ENCODE measurements around the gene TXNRD3.

Gene TXNRD3

DNA sequence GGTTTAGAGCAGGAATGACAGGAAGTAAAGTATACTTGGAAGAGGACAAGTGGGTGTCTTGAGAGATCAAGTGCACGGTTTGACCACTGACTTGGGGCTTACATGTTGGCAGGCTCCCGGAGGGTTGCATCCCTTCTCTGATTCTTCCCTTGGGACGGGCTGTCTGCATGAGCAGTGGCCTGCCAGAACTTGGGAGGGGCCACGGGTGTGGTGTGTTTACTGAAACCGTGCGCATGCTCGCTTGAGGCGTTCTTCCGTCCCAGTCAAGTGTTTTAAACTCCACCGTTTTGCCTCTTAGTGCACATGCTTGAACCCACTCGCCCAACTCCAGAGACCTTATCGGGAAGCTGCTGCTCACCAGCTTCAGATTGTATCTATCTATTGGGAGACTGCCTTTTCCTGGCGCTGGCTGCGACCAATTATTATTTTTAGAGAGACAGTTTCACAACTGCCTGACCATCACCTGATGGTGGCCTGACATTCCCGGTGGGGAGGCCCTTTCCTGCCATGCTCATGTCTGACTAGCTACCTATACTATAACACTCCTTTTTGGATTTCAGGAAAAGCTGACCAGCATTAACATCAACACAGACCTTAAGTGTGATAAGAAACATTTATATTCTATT is 81.3 kb downstream of the TXNRD3 start:
- POLR2A ChIA-PET = no interaction called here
- Histone ChIP-seq H3K4me1 (ENCODE audit: control extremely low read depth in 1 of 4, control insufficient read depth in 4 of 4, insufficient read depth in 4 of 4, low read length in 3 of 4) (no peaks in the 10 kb centered on the region), H3K36me3 (ENCODE audit: control insufficient read depth in 4 of 4, insufficient read depth in 4 of 4, low read length in 3 of 4) (no peaks in the 10 kb centered on the region), H3K27ac (ENCODE audit: insufficient read depth in 1 of 2, low read depth in 1 of 2, low read length in 2 of 2, poor library complexity in 1 of 2, severe bottlenecking in 2 of 2) (no peak overlapping the region), H3K27me3 (replicated peaks in 2 of 5; ENCODE audit: control insufficient read depth in 4 of 5, insufficient read depth in 5 of 5, low read length in 4 of 5) (no peaks in the 10 kb centered on the region), H3K4me3 (ENCODE audit: control insufficient read depth in 1 of 7, extremely low read depth in 1 of 7, insufficient read depth in 4 of 7, low read depth in 2 of 7, low read length in 6 of 7) (no peak overlapping the region), H3K9me3 (ENCODE audit: control extremely low read depth in 1 of 5, control insufficient read depth in 4 of 5, insufficient read depth in 2 of 5, low read depth in 1 of 5, low read length in 4 of 5) (no peaks in the 10 kb centered on the region)
- DNase-seq = no peak
- CTCF ChIA-PET = interaction anchor here (1.2 kb wide), 1 partner anchor 45 kb away, joined by 3 read pairs; no protein-coding TSS in a partner anchor
- WGBS (ENCODE audit: insufficient coverage) = 93% methylated on average over 15 of the region's 15 CpGs

DNA sequence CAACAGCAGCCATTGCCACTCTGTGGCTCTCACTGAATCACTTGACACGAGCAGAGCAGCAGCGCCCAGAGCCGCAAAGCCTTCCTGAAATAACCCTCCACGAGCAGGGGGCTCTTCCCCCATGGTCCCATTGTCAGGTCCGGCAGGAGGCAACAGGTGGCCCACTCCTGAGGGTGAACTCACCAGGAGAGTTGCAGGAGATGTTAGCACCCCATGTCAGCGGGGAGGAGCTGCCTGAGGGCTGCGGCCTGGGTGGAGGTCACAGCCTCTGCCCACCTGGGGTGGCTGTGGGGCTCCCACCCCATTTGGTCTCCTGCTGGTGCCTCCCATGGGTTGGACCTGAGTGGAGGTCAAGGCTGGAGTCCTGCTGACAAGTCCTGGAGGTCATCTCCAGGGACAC is 83.8 kb downstream of the TXNRD3 start:
- Histone ChIP-seq H3K36me3 (ENCODE audit: control insufficient read depth in 4 of 4, insufficient read depth in 4 of 4, low read length in 3 of 4) (no peaks in the 10 kb centered on the region), H3K27me3 (replicated peaks in 2 of 5; ENCODE audit: control insufficient read depth in 4 of 5, insufficient read depth in 5 of 5, low read length in 4 of 5) (no peaks in the 10 kb centered on the region), H3K9me3 (ENCODE audit: control extremely low read depth in 1 of 5, control insufficient read depth in 4 of 5, insufficient read depth in 2 of 5, low read depth in 1 of 5, low read length in 4 of 5) (no peaks in the 10 kb centered on the region), H3K27ac (ENCODE audit: insufficient read depth in 1 of 2, low read depth in 1 of 2, low read length in 2 of 2, poor library complexity in 1 of 2, severe bottlenecking in 2 of 2) (no peak overlapping the region), H3K4me1 (ENCODE audit: control extremely low read depth in 1 of 4, control insufficient read depth in 4 of 4, insufficient read depth in 4 of 4, low read length in 3 of 4) (no peaks in the 10 kb centered on the region), H3K4me3 (ENCODE audit: control insufficient read depth in 1 of 7, extremely low read depth in 1 of 7, insufficient read depth in 4 of 7, low read depth in 2 of 7, low read length in 6 of 7) (no peak overlapping the region)
- 92% methylated on average over 7 of the region's 7 CpGs for WGBS (ENCODE audit: insufficient coverage)
- DNase-seq = no peak
- ChIA-PET POLR2A (no interaction called here), CTCF (interaction anchor here (0.9 kb wide), 1 partner anchor 29 kb away, joined by 3 read pairs; no protein-coding TSS in a partner anchor)

GRCh38 chr3:126570103-126570541 is 84.8 kb downstream of the TXNRD3 start:
- no peaks in the 10 kb centered on the region for H3K9me3 ChIP-seq (ENCODE audit: control extremely low read depth in 1 of 5, control insufficient read depth in 4 of 5, insufficient read depth in 2 of 5, low read depth in 1 of 5, low read length in 4 of 5)
- CTCF ChIA-PET = interaction anchor here (1.2 to 1.3 kb wide), 3 partner anchors 10 to 32 kb away, joined by 3 read pairs; no protein-coding TSS in a partner anchor
- H3K27me3 ChIP-seq (replicated peaks in 2 of 5; ENCODE audit: control insufficient read depth in 4 of 5, insufficient read depth in 5 of 5, low read length in 4 of 5) = no peaks in the 10 kb centered on the region
- POLR2A ChIA-PET = no interaction called here
- no peak overlapping the region for H3K27ac ChIP-seq (ENCODE audit: insufficient read depth in 1 of 2, low read depth in 1 of 2, low read length in 2 of 2, poor library complexity in 1 of 2, severe bottlenecking in 2 of 2)
- 94% methylated on average over 4 of the region's 6 CpGs for WGBS (ENCODE audit: insufficient coverage)
- no peak for DNase-seq
- no peaks in the 10 kb centered on the region for H3K36me3 ChIP-seq (ENCODE audit: control insufficient read depth in 4 of 4, insufficient read depth in 4 of 4, low read length in 3 of 4)
- H3K4me3 ChIP-seq (ENCODE audit: control insufficient read depth in 1 of 7, extremely low read depth in 1 of 7, insufficient read depth in 4 of 7, low read depth in 2 of 7, low read length in 6 of 7) = no peak overlapping the region
- no peaks in the 10 kb centered on the region for H3K4me1 ChIP-seq (ENCODE audit: control extremely low read depth in 1 of 4, control insufficient read depth in 4 of 4, insufficient read depth in 4 of 4, low read length in 3 of 4)

DNA sequence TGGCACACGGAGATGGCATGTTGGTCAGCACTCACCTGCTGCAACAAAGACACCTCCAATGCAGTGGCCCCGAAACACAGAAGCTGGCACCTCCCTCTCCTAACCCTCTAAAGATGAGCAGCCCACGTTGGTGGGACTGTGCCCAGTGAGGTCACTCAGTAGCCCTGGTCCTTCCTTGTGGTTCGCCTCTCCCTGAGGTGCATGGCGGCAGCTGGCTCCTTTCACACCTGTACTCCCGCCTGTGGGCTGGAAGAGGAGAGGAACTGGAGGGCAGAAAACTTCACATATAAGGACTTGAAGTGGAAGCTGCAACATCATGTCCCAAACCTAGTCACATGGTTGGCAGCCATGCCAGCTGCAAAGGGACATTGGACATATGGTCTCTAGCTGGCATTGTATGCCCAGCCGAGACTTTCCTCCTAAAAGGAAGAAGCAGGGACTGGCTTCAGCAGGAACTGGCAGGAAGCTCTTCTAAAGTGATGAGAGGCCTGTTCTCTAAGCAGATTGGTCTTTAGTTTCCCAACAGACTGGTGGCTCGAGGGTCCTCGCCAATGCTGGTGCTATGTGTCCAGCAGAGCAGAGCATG is 85.4 kb downstream of the TXNRD3 start:
- H3K4me1 ChIP-seq (ENCODE audit: control extremely low read depth in 1 of 4, control insufficient read depth in 4 of 4, insufficient read depth in 4 of 4, low read length in 3 of 4) = no peaks in the 10 kb centered on the region
- CTCF ChIA-PET = interaction anchor here (1.2 to 1.3 kb wide), 3 partner anchors 10 to 32 kb away, joined by 3 read pairs; no protein-coding TSS in a partner anchor

DNA sequence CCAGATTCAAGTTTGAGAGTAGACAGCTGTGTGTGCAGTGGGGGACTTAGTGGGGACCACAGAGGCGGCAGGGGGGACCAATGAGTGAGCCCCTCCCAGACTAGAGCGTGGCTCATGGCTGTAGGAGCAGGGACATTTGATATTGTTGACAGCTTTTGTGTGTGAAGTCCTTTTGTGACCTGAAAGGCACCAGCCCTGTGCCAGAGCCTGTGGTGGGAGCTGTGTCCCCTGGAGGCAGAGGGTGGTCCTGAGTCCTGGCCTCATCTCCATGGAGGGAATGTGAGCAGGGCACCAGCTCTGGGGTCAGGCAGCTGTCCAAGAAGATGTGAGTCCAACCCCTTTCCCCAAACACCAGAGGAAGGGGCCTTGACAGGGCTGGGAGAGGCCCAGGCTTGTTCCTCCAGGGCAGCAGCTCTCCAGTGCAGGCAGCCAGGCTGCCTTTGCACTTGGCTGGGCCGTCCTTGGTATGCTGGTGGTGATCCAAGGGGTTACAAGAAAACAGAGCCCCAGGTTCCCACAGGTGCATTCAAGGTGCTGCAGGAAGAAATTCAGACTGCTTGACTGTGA is 86.1 kb downstream of the TXNRD3 start:
- WGBS (ENCODE audit: insufficient coverage) = 96% methylated on average over 2 of the region's 3 CpGs
- Histone ChIP-seq H3K9me3 (ENCODE audit: control extremely low read depth in 1 of 5, control insufficient read depth in 4 of 5, insufficient read depth in 2 of 5, low read depth in 1 of 5, low read length in 4 of 5) (peaks cover 0 to under 1% (median 0%) of the 10 kb centered on the region in 5 experiments), H3K4me3 (ENCODE audit: control insufficient read depth in 1 of 7, extremely low read depth in 1 of 7, insufficient read depth in 4 of 7, low read depth in 2 of 7, low read length in 6 of 7) (no peak overlapping the region), H3K27me3 (replicated peaks in 2 of 5; ENCODE audit: control insufficient read depth in 4 of 5, insufficient read depth in 5 of 5, low read length in 4 of 5) (no peaks in the 10 kb centered on the region), H3K36me3 (ENCODE audit: control insufficient read depth in 4 of 4, insufficient read depth in 4 of 4, low read length in 3 of 4) (no peaks in the 10 kb centered on the region), H3K4me1 (ENCODE audit: control extremely low read depth in 1 of 4, control insufficient read depth in 4 of 4, insufficient read depth in 4 of 4, low read length in 3 of 4) (peaks cover 0 to 2% (median under 1%) of the 10 kb centered on the region in 4 experiments), H3K27ac (ENCODE audit: insufficient read depth in 1 of 2, low read depth in 1 of 2, low read length in 2 of 2, poor library complexity in 1 of 2, severe bottlenecking in 2 of 2) (no peak overlapping the region)
- no peak for DNase-seq
- ChIA-PET POLR2A (no interaction called here), CTCF (interaction anchor here (1.2 to 1.3 kb wide), 2 partner anchors 11 to 17 kb away, joined by 3 read pairs; no protein-coding TSS in a partner anchor)

More for the DNA sequence above, 85.4 kb downstream of the TXNRD3 start:
- Histone ChIP-seq H3K27me3 (replicated peaks in 2 of 5; ENCODE audit: control insufficient read depth in 4 of 5, insufficient read depth in 5 of 5, low read length in 4 of 5) (no peaks in the 10 kb centered on the region), H3K4me3 (ENCODE audit: control insufficient read depth in 1 of 7, extremely low read depth in 1 of 7, insufficient read depth in 4 of 7, low read depth in 2 of 7, low read length in 6 of 7) (no peak overlapping the region), H3K27ac (ENCODE audit: insufficient read depth in 1 of 2, low read depth in 1 of 2, low read length in 2 of 2, poor library complexity in 1 of 2, severe bottlenecking in 2 of 2) (no peak overlapping the region), H3K9me3 (ENCODE audit: control extremely low read depth in 1 of 5, control insufficient read depth in 4 of 5, insufficient read depth in 2 of 5, low read depth in 1 of 5, low read length in 4 of 5) (no peaks in the 10 kb centered on the region), H3K36me3 (ENCODE audit: control insufficient read depth in 4 of 4, insufficient read depth in 4 of 4, low read length in 3 of 4) (no peaks in the 10 kb centered on the region)
- POLR2A ChIA-PET = no interaction called here
- DNase-seq = no peak
- 97% methylated on average over 8 of the region's 9 CpGs for WGBS (ENCODE audit: insufficient coverage)

DNA sequence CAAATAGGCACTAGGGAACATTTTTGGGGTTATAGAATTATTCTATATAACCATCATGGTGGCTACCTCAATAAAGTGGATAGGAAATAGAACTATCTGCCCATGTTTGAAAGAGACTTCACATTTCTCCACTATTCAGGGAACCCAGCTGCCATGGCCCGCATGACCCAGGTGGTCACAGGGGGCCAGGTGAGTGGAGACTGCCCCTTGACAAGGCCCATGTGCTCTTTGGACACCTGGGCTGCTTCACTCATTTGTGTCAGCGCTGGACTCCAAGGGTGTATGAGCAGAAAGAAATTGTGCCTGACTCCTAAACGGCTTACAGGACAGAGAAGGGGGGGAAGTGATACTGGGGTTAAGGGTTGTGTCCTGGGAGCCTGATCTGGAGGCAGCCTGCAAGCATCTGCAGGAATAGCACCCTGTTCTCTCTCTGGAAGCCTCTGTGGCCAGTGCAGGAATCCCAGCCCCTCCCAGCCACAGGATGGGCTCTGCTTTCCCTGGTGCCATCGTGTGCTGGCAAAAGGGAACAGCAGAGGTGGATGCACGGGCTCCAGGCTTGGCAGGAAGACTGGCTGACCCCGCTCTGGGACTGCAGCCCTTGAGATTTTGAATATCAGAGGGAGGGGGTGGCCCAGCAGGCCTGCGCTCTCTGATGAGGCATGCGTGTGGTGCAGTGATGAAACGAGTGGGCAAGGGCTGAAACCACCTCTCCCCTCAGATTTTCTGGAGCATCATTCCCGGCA is 87.1 kb downstream of the TXNRD3 start:
- Histone ChIP-seq H3K27ac (ENCODE audit: insufficient read depth in 1 of 2, low read depth in 1 of 2, low read length in 2 of 2, poor library complexity in 1 of 2, severe bottlenecking in 2 of 2) (no peak overlapping the region), H3K9me3 (ENCODE audit: control extremely low read depth in 1 of 5, control insufficient read depth in 4 of 5, insufficient read depth in 2 of 5, low read depth in 1 of 5, low read length in 4 of 5) (peaks cover 0 to 3% (median 0%) of the 10 kb centered on the region in 5 experiments), H3K36me3 (ENCODE audit: control insufficient read depth in 4 of 4, insufficient read depth in 4 of 4, low read length in 3 of 4) (no peaks in the 10 kb centered on the region), H3K27me3 (replicated peaks in 2 of 5; ENCODE audit: control insufficient read depth in 4 of 5, insufficient read depth in 5 of 5, low read length in 4 of 5) (no peaks in the 10 kb centered on the region), H3K4me3 (ENCODE audit: control insufficient read depth in 1 of 7, extremely low read depth in 1 of 7, insufficient read depth in 4 of 7, low read depth in 2 of 7, low read length in 6 of 7) (no peak overlapping the region), H3K4me1 (ENCODE audit: control extremely low read depth in 1 of 4, control insufficient read depth in 4 of 4, insufficient read depth in 4 of 4, low read length in 3 of 4) (peaks cover 0 to 8% (median under 1%) of the 10 kb centered on the region in 4 experiments)
- ChIA-PET CTCF (no interaction called here), POLR2A (no interaction called here)
- 84% methylated on average over 10 of the region's 10 CpGs for WGBS (ENCODE audit: insufficient coverage)
- DNase-seq = no peak

Measured in common myeloid progenitor, CD34-positive (primary cell).